Astrocyte (in vitro differentiated cells and primary cell): ENCODE results near the gene KLK1. TPM values are rescaled to one million over a fixed set of nuclear protein-coding genes. Genes with fewer than 3 reads are reported as not detected.

Experiments used
- DNase-seq: peaks from one replicate; pipeline ENCODE4 v3.0.0-alpha.2; 2010; ENCODE audit warnings: low read depth
- FAIRE-seq: peaks from 2 replicates; lab custom pipeline; 2011; peaks lifted over from hg19 to GRCh38; lab: Jason Lieb, UNC
- H2AFZ ChIP-seq: 2 replicates; pipeline ENCODE4 v1.6.0; 2012; ENCODE audit warnings: low read depth, low read length, inconsistent platforms
- H3K27ac ChIP-seq: 2 replicates; pipeline ENCODE4 v1.5.1; 2011; ENCODE audit warnings: low read depth, low read length, inconsistent platforms
- H3K27me3 ChIP-seq: 2 replicates; pipeline ENCODE4 v1.6.0; 2011; ENCODE audit warnings: low read length, inconsistent platforms; ENCODE audit not compliant: insufficient read depth
- H3K36me3 ChIP-seq: 2 replicates; pipeline ENCODE4 v1.5.1; 2011; ENCODE audit warnings: low read length, inconsistent platforms; ENCODE audit not compliant: insufficient read depth
- H3K4me1 ChIP-seq: 2 replicates; pipeline ENCODE4 v1.5.1; 2011; ENCODE audit warnings: low read length, inconsistent platforms; ENCODE audit not compliant: insufficient read depth
- H3K4me2 ChIP-seq: 2 replicates; pipeline ENCODE4 v1.6.0; 2012; ENCODE audit warnings: low read length, inconsistent platforms
- H3K4me3 ChIP-seq: 2 replicates; pipeline ENCODE4 v1.5.1; 2011; ENCODE audit warnings: low read depth, mild to moderate bottlenecking, low read length, inconsistent platforms; ENCODE audit not compliant: insufficient read depth
- H3K79me2 ChIP-seq: 2 replicates; pipeline ENCODE4 v1.6.0; 2012; ENCODE audit warnings: mild to moderate bottlenecking, low read length, inconsistent platforms; ENCODE audit not compliant: insufficient read depth
- H3K9ac ChIP-seq: 2 replicates; pipeline ENCODE4 v1.6.0; 2012; ENCODE audit warnings: mild to moderate bottlenecking, low read length, inconsistent platforms
- H3K9me3 ChIP-seq: 2 replicates; pipeline ENCODE4 v1.5.1; 2012; ENCODE audit warnings: low read depth, mild to moderate bottlenecking, low read length, inconsistent platforms; ENCODE audit not compliant: insufficient read depth
- H4K20me1 ChIP-seq: 2 replicates; pipeline ENCODE4 v1.6.0; 2012; ENCODE audit warnings: low read length, inconsistent platforms; ENCODE audit not compliant: insufficient read depth
- H3K27ac Mint-ChIP-seq: one replicate; pipeline ENCODE4 v1.8.0; 2021; ENCODE audit warnings: mild to moderate bottlenecking, mixed read lengths; ENCODE audit not compliant: unreplicated experiment
- H3K27me3 Mint-ChIP-seq: one replicate; pipeline ENCODE4 v1.8.0; 2021; ENCODE audit warnings: low read depth, mixed read lengths; ENCODE audit not compliant: unreplicated experiment
- H3K36me3 Mint-ChIP-seq: one replicate; pipeline ENCODE4 v1.8.0; 2021; ENCODE audit warnings: low read depth, mixed read lengths; ENCODE audit not compliant: unreplicated experiment
- H3K4me1 Mint-ChIP-seq: one replicate; pipeline ENCODE4 v1.8.0; 2021; ENCODE audit warnings: low read depth, mixed read lengths; ENCODE audit not compliant: unreplicated experiment
- H3K4me3 Mint-ChIP-seq: one replicate; pipeline ENCODE4 v1.8.0; 2021; ENCODE audit warnings: mild to moderate bottlenecking, moderate library complexity, mixed read lengths; ENCODE audit not compliant: unreplicated experiment
- H3K9me3 Mint-ChIP-seq: one replicate; pipeline ENCODE4 v1.8.0; 2021; ENCODE audit warnings: mild to moderate bottlenecking, mixed read lengths; ENCODE audit not compliant: unreplicated experiment
- EZH2 ChIP-seq: IDR thresholded peaks from 2 replicates; pipeline ENCODE4 v1.6.1; 2012; ENCODE audit warnings: mild to moderate bottlenecking, low read length, inconsistent platforms; ENCODE audit not compliant: insufficient read depth
- total RNA-seq: library from RNA; stranded (reverse); gene quantifications from 2 replicates; pipeline ENCODE4 v1.2.1, GENCODE V29; 2021
- TF ChIP-seq, protein P1 (sequence below): IDR thresholded peaks from 2 replicates; pipeline ENCODE4 v1.5.1; 2011; ENCODE audit warnings: low read depth, mild to moderate bottlenecking, inconsistent platforms, low read length, moderate library complexity; ENCODE audit not compliant: insufficient read depth

The KLK1 gene
- total RNA-seq, 1 donor from 2014 or later: not detected

DNA sequence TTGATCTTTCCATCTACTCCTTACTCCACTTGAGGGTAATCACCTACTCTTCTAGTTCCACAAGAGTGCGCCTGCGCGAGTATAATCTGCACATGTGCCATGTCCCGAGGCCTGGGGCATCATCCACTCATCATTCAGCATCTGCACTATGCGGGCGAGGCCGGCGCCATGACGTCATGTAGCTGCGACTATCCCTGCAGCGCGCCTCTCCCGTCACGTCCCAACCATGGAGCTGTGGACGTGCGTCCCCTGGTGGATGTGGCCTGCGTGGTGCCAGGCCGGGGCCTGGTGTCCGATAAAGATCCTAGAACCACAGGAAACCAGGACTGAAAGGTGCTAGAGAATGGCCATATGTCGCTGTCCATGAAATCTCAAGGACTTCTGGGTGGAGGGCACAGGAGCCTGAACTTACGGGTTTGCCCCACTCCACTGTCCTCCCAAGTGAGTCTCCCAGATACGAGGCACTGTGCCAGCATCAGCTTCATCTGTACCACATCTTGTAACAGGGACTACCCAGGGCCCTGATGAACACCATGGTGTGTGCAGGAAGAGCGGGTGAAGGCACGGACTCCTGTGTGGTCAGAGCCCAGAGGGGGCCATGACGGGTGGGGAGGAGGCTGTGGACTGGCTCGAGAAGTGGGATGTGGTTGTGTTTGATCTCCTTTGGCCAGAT lies 47.0 kb upstream of the KLK1 start:
- no peaks in the 10 kb centered on the region for H3K36me3 ChIP-seq
- no peak overlapping the region for H2AFZ ChIP-seq
- H3K27me3 ChIP-seq: no peaks in the 10 kb centered on the region
- Mint-ChIP-seq H3K9me3 (peaks cover 7% of the 10 kb centered on the region), H3K27me3 (peaks cover 28% of the 10 kb centered on the region), H3K4me1 (no peaks in the 10 kb centered on the region), H3K4me3 (no peak overlapping the region), H3K27ac (no peak overlapping the region), H3K36me3 (no peaks in the 10 kb centered on the region)
- H3K4me3 ChIP-seq: no peak overlapping the region
- H3K9ac ChIP-seq: no peak overlapping the region
- no peaks in the 10 kb centered on the region for H4K20me1 ChIP-seq
- DNase-seq: no peak
- H3K79me2 ChIP-seq: no peaks in the 10 kb centered on the region
- no peak overlapping the region for H3K27ac ChIP-seq
- no peak overlapping the region for H3K4me2 ChIP-seq
- H3K4me1 ChIP-seq: no peaks in the 10 kb centered on the region
- TF ChIP-seq, protein P1, sequence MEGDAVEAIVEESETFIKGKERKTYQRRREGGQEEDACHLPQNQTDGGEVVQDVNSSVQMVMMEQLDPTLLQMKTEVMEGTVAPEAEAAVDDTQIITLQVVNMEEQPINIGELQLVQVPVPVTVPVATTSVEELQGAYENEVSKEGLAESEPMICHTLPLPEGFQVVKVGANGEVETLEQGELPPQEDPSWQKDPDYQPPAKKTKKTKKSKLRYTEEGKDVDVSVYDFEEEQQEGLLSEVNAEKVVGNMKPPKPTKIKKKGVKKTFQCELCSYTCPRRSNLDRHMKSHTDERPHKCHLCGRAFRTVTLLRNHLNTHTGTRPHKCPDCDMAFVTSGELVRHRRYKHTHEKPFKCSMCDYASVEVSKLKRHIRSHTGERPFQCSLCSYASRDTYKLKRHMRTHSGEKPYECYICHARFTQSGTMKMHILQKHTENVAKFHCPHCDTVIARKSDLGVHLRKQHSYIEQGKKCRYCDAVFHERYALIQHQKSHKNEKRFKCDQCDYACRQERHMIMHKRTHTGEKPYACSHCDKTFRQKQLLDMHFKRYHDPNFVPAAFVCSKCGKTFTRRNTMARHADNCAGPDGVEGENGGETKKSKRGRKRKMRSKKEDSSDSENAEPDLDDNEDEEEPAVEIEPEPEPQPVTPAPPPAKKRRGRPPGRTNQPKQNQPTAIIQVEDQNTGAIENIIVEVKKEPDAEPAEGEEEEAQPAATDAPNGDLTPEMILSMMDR: no peak
- no peak for TF ChIP-seq EZH2
- no peaks in the 10 kb centered on the region for H3K9me3 ChIP-seq
- FAIRE-seq: no peak

DNA sequence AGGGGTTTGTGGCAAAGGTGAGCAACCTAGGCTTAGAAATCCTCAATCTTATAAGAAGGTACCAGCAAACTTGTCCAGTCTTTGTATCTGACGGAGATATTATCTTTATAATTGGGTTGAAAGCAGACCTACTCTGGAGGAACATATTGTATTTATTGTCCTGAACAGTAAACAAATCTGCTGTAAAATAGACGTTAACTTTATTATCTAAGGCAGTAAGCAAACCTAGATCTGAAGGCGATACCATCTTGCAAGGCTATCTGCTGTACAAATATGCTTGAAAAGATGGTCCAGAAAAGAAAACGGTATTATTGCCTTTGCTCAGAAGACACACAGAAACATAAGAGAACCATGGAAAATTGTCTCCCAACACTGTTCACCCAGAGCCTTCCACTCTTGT lies 45.9 kb upstream of the KLK1 start:
- DNase-seq: no peak
- peaks cover 28% of the 10 kb centered on the region for H3K27me3 Mint-ChIP-seq
- Histone ChIP-seq H4K20me1 (no peaks in the 10 kb centered on the region), H3K9me3 (no peaks in the 10 kb centered on the region), H3K4me1 (no peaks in the 10 kb centered on the region), H3K27me3 (no peaks in the 10 kb centered on the region), H3K4me2 (no peak overlapping the region), H3K36me3 (no peaks in the 10 kb centered on the region), H3K9ac (no peak overlapping the region), H3K4me3 (no peak overlapping the region), H3K79me2 (no peaks in the 10 kb centered on the region), H2AFZ (no peak overlapping the region), H3K27ac (no peak overlapping the region)
- TF ChIP-seq, protein P1: no peak
- no peak for TF ChIP-seq EZH2
- H3K36me3 Mint-ChIP-seq: no peaks in the 10 kb centered on the region
- H3K27ac Mint-ChIP-seq: no peak overlapping the region
- H3K9me3 Mint-ChIP-seq: peaks cover 7% of the 10 kb centered on the region
- no peak for FAIRE-seq
- no peaks in the 10 kb centered on the region for H3K4me1 Mint-ChIP-seq
- no peak overlapping the region for H3K4me3 Mint-ChIP-seq
